Fibroblast of the aortic adventitia (primary cell): Measurements from ENCODE around the gene PUSL1. TPM values are rescaled to one million over a fixed set of nuclear protein-coding genes. Genes with fewer than 3 reads are reported as not detected.
"Not testable (repeated sequence)": the region's sequence is repeated elsewhere in the genome, so short reads cannot be mapped to it uniquely, and the experiment has no call there.

ENCODE experiments used
- DNase-seq: peaks from one replicate; pipeline ENCODE4 v3.0.0-alpha.2; 2010; ENCODE audit warnings: low read depth
- H3K4me3 ChIP-seq: 2 replicates; pipeline ENCODE4 v1.5.1; 2011; ENCODE audit warnings: low read depth, mild to moderate bottlenecking, control low read depth, low read length, moderate library complexity
- CTCF ChIP-seq: IDR thresholded peaks from 2 replicates; pipeline ENCODE4 v1.5.1; 2011; ENCODE audit warnings: mild to moderate bottlenecking, low read length, control low read depth, inconsistent platforms; ENCODE audit not compliant: insufficient read depth
- total RNA-seq: library from RNA; depleted of rRNA; stranded (reverse); fragments of >200 nt; gene quantifications from 2 replicates; pipeline ENCODE4 v1.2.3, GENCODE V29; 2012; ENCODE audit warnings: low replicate concordance

Gene PUSL1
- total RNA-seq, 1 donor: 25.9 TPM

GRCh38 chr1:1315435-1315954 is 7.1 kb downstream of the PUSL1 start:
- no peak overlapping the region for H3K4me3 ChIP-seq
- no peak for TF ChIP-seq CTCF

GRCh38 chr1:1316199-1316598 is 7.8 kb downstream of the PUSL1 start:
- DNase-seq, H3K4me3 ChIP-seq: not testable (repeated sequence)

More at GRCh38 chr1:1315435-1315954, 7.1 kb downstream of the PUSL1 start:
- no peak for DNase-seq

DNA sequence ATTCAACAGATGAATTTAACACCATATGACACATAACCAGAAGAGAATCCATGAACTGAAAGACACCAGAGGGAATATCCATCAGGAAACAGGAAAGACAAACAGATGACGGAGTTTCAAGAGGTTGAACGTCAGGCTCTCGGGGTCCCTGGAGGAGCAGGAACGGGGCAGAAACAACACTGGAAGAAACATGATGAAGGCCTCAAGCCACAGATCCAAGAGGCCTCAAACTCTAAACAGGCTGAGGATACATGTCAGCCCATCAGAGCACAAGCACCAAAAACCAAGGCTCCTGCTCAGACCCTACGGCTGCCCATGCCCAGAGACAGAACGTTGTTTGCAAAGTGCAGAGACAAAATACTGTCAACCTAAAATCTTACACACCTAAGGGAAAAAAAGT is 9.0 kb downstream of the PUSL1 start:
- H3K4me3 ChIP-seq: no peak overlapping the region
- no peak for DNase-seq
- TF ChIP-seq CTCF: no peak

DNA sequence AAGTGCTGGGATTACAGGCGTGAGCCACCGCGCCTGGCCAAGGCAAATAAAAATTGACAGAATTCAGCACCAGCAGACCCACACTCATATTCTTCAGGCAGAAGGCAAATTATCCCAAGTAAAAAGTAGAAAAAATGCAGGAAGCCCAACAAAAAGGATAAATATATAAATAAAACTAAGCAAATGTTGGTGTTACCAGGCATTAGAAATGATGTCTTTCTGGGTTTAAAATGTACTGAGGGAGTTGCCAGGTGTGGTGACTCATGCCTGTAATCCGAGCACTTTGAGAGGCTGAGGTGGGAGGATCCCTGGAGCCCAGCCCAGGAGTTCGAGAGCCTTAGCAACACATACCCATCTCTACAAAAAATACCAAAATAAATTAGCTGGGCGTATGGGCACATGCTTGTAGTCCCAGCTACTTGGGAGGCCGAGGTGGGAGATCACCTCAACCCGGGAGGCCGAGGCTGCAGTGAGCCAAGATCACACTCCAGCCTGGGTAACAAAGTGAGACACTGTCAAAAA is 9.8 kb downstream of the PUSL1 start:
- no peak overlapping the region for H3K4me3 ChIP-seq
- TF ChIP-seq CTCF: no peak
- peak; percentile 96 for DNase-seq

- no peak overlapping the region for H3K4me3 ChIP-seq
- no peak for TF ChIP-seq CTCF
- DNase-seq: no peak
Measured at GRCh38 chr1:1318777-1319645, 10.6 kb downstream of the PUSL1 start.

DNA sequence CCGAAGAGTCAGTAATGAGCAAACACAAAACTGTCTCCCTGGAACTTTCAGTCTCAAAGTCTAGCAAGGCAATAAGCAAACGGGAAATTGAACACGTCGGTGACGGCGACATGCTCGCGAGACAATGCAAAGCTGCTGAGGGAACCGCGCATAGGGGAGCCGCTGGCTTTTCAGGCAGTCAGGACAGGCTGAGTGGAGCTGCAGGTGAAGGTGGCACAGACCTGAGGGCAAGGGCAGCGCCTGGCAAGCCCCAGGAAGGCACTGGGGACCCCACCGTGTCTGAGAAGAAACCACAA is 11.2 kb downstream of the PUSL1 start:
- DNase-seq: no peak

More for the DNA sequence above, 11.2 kb downstream of the PUSL1 start:
- no peak for TF ChIP-seq CTCF
- no peak overlapping the region for H3K4me3 ChIP-seq
